HepG2 (cell line): ENCODE results near the gene TCFL5. TPM values are rescaled to one million over a fixed set of nuclear protein-coding genes. Genes with fewer than 3 reads are reported as not detected.

Experiments
- GFI1 ChIP-seq: sonication (generic); formaldehyde crosslinking; IDR thresholded peaks from 2 replicates; pipeline ENCODE4 v1.5.0; 2020; ENCODE audit warnings: missing genetic modification reagents, mild to moderate bottlenecking, borderline replicate concordance
- SIX1 ChIP-seq: sonication (generic); formaldehyde crosslinking; IDR thresholded peaks from 2 replicates; pipeline ENCODE4 v1.4.0; 2020; ENCODE audit warnings: missing genetic modification reagents, borderline replicate concordance
- ZC3H4 ChIP-seq: sonication (generic); formaldehyde crosslinking; IDR thresholded peaks from 2 replicates; pipeline ENCODE4 v1.4.0; 2020; ENCODE audit warnings: missing genetic modification reagents, borderline replicate concordance
- ZMYM4 ChIP-seq: sonication (generic); formaldehyde crosslinking; IDR thresholded peaks from 2 replicates; pipeline ENCODE4 v1.8.1; 2023; ENCODE audit warnings: mild to moderate bottlenecking, missing genetic modification reagents
- ZNF235 ChIP-seq: sonication (generic); formaldehyde crosslinking; IDR thresholded peaks from 2 replicates; pipeline ENCODE4 v1.8.1; 2023; ENCODE audit warnings: mild to moderate bottlenecking, missing genetic modification reagents, borderline replicate concordance
- ZNF256 ChIP-seq: sonication (generic); formaldehyde crosslinking; conservative IDR thresholded peaks from 2 replicates; pipeline ENCODE4 v1.4.0; 2020; ENCODE audit warnings: missing genetic modification reagents
- ZNF281 ChIP-seq: sonication (generic); formaldehyde crosslinking; IDR thresholded peaks from 2 replicates; pipeline ENCODE4 v1.4.0; 2020; ENCODE audit warnings: missing genetic modification reagents, borderline replicate concordance
- ZNF557 ChIP-seq: sonication (generic); formaldehyde crosslinking; IDR thresholded peaks from 2 replicates; pipeline ENCODE4 v1.4.0; 2020; ENCODE audit warnings: missing genetic modification reagents
- ZNF605 ChIP-seq: sonication (generic); formaldehyde crosslinking; IDR thresholded peaks from 2 replicates; pipeline ENCODE4 v1.8.0; 2022; ENCODE audit warnings: mild to moderate bottlenecking, missing genetic modification reagents
- ZNF746 ChIP-seq: sonication (generic); formaldehyde crosslinking; IDR thresholded peaks from 2 replicates; pipeline ENCODE4 v1.8.0; 2022; ENCODE audit warnings: mild to moderate bottlenecking, missing genetic modification reagents
- ZUFSP ChIP-seq: sonication (generic); formaldehyde crosslinking; IDR thresholded peaks from 2 replicates; pipeline ENCODE4 v1.9.0; 2021; ENCODE audit warnings: missing genetic modification reagents, mild to moderate bottlenecking, borderline replicate concordance
- polyA plus RNA-seq, 8 experiments: library from polyadenylated mRNA; depleted of rRNA in 3 of 8; stranded (reverse) in 7 of 8; unstranded in 1 of 8; fragments of >200 nt; fragmentation: Illumina TruSeq in 4 of 8; extraction: Trizol in 4 of 8; gene quantifications; 2 replicates each; pipeline versions ENCODE4 v1.2.1 to v1.2.3, GENCODE V29; 2011 to 2016; ENCODE audit warnings: low read depth in 4 of 8, missing spikeins in 1 of 8, mixed read lengths in 1 of 8; ENCODE audit not compliant: insufficient read depth in 1 of 8
- total RNA-seq, 5 experiments: library from RNA; depleted of rRNA; stranded (reverse); fragments of >200 nt; fragmentation: Illumina TruSeq; extraction: Trizol; gene quantifications; 2 replicates each; pipeline ENCODE4 v1.2.3, GENCODE V29; 2016; ENCODE audit warnings: low read depth in 1 of 5
- TF ChIP-seq, protein P1 (sequence below): sonication (generic); formaldehyde crosslinking; IDR thresholded peaks from 2 replicates; pipeline ENCODE4 v1.4.0; 2020; ENCODE audit warnings: mild to moderate bottlenecking, missing genetic modification reagents
- TF ChIP-seq, protein P2 (sequence below): sonication (generic); formaldehyde crosslinking; IDR thresholded peaks from 2 replicates; pipeline ENCODE4 v1.5.0; 2020; ENCODE audit warnings: mild to moderate bottlenecking, missing genetic modification reagents

TCFL5 gene
- total and polyA plus RNA-seq, 2 of the 13 experiments (the other 11 are each of a cell fraction or from before 2014, with no cell fraction given) = 14.8 to 20.0 TPM

DNA sequence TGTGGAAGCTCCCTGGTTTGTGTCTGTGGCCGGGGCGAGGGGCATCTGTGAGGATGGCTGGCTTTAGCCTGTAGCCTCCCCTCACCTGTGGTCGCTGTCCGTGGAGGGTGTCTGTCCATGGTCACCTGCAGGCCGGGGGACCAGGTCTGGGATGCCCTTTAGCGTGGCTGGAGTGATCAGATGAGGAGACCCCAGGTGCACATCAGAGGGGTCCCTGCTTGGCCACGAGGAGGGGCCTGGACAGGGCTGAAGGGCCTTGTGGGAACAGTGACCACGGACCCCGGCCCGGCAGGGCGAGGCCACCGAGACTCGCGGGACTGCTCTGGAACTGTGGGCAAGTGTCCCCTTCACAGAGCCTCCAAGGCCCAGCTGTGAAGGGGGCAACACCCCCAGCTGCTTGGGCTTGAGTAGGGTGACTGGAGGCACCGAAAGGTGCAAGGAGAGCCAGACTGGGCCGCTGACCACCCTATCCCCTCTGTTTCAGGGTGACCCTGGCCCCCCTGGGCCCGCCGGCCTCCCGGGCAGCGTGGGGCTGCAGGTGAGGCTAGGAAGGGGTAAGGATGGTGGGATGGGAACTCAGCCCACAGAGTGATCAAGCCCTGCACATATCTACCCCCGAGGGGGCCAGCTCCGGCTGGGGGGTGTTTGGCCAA is 36.2 kb downstream of the TCFL5 start (continued):
- TF ChIP-seq ZNF281 = peak; percentile 11; the same call in 1 of the 2 replicates
- TF ChIP-seq ZNF605 (CRISPR knock-in tag) = no peak
- TF ChIP-seq ZNF557 = no peak
- TF ChIP-seq GFI1 = no peak
- no peak for TF ChIP-seq SIX1
- peak; percentile 31; the same call in 1 of the 2 replicates for TF ChIP-seq ZC3H4
- TF ChIP-seq, protein P1, sequence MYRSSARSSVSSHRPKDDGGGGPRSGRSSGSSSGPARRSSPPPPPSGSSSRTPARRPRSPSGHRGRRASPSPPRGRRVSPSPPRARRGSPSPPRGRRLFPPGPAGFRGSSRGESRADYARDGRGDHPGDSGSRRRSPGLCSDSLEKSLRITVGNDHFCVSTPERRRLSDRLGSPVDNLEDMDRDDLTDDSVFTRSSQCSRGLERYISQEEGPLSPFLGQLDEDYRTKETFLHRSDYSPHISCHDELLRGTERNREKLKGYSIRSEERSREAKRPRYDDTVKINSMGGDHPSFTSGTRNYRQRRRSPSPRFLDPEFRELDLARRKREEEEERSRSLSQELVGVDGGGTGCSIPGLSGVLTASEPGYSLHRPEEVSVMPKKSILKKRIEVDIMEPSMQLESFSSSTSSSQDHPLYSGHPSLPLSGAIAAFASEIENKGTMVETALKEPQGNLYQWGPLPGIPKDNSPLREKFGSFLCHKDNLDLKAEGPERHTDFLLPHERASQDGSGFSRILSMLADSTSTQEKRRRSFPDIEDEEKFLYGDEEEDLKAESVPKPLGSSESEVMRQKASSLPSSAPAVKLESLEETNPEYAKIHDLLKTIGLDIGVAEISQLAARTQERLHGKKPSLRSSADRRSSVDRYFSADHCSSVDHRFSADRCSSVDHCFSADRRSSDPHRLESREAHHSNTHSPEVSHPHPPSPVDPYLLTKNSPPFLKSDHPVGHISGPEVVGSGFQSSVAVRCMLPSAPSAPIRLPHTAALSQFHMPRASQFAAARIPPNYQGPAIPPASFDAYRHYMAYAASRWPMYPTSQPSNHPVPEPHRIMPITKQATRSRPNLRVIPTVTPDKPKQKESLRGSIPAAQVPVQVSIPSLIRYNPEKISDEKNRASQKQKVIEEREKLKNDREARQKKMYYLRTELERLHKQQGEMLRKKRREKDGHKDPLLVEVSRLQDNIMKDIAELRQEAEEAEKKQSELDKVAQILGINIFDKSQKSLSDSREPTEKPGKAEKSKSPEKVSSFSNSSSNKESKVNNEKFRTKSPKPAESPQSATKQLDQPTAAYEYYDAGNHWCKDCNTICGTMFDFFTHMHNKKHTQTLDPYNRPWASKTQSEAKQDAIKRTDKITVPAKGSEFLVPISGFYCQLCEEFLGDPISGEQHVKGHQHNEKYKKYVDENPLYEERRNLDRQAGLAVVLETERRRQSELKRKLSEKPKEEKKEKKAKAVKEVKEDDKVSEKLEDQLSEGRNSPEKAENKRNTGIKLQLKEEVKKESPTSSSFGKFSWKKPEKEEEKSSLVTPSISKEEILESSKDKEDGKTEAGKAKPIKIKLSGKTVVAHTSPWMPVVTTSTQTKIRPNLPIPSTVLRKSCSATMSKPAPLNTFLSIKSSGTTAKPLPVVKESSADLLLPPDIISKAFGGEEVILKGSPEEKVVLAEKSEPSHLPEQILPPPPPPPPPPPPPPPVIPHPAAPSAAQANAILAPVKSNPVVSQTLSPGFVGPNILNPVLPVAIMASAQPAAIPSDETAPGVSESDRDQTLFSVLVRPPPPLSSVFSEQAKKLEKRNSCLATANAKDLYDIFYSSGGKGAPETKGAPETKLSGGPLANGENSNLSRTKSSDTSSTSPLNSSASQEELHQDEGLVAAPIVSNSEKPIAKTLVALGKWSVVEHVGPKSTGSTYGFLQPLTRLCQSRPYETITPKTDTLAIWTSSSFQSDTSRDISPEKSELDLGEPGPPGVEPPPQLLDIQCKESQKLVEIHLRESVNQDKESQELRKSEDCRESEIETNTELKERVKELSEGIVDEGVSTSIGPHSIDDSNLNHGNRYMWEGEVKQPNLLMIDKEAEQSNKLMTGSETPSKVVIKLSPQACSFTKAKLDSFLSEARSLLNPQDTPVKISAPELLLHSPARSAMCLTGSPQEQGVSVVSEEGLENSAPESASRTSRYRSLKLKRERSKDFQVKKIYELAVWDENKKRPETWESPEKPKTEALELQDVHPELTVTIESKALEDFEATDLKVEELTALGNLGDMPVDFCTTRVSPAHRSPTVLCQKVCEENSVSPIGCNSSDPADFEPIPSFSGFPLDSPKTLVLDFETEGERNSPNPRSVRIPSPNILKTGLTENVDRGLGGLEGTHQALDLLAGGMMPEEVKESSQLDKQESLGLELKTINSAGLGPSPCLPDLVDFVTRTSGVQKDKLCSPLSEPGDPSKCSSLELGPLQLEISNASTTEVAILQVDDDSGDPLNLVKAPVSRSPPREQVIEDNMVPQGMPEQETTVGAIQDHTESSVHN = peak; percentile 72; the same call in 1 of the 2 replicates
- TF ChIP-seq ZNF235 = no peak
- TF ChIP-seq ZUFSP = no peak
- no peak for TF ChIP-seq ZMYM4
- TF ChIP-seq ZNF256 = no peak
- TF ChIP-seq, protein P2, sequence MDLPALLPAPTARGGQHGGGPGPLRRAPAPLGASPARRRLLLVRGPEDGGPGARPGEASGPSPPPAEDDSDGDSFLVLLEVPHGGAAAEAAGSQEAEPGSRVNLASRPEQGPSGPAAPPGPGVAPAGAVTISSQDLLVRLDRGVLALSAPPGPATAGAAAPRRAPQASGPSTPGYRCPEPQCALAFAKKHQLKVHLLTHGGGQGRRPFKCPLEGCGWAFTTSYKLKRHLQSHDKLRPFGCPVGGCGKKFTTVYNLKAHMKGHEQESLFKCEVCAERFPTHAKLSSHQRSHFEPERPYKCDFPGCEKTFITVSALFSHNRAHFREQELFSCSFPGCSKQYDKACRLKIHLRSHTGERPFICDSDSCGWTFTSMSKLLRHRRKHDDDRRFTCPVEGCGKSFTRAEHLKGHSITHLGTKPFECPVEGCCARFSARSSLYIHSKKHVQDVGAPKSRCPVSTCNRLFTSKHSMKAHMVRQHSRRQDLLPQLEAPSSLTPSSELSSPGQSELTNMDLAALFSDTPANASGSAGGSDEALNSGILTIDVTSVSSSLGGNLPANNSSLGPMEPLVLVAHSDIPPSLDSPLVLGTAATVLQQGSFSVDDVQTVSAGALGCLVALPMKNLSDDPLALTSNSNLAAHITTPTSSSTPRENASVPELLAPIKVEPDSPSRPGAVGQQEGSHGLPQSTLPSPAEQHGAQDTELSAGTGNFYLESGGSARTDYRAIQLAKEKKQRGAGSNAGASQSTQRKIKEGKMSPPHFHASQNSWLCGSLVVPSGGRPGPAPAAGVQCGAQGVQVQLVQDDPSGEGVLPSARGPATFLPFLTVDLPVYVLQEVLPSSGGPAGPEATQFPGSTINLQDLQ (CRISPR knock-in tag) = no peak
- TF ChIP-seq ZNF746 (CRISPR knock-in tag) = no peak
